Middle frontal gyrus (tissue), 1 donor: ENCODE results near the gene IL20RB.

ENCODE experiments used
- DNase-seq: peaks from one replicate; pipeline ENCODE4 v3.0.0-alpha.2; 2015; ENCODE audit warnings: low spot score; ENCODE audit errors: extremely low spot score

The IL20RB gene

GRCh38 chr3:137032465-137033120 lies 74.8 kb downstream of the IL20RB start:
- DNase-seq = peak; percentile 64

GRCh38 chr3:137035631-137036030 lies 77.8 kb downstream of the IL20RB start:
- no peak for DNase-seq

- no peak for DNase-seq
These were observed 81.8 kb downstream of the IL20RB start for GRCh38 chr3:137039570-137039969.

- DNase-seq = no peak
These were observed 83.5 kb downstream of the IL20RB start for GRCh38 chr3:137041251-137041650.

GRCh38 chr3:137041686-137042085 lies 83.9 kb downstream of the IL20RB start:
- no peak for DNase-seq

- no peak for DNase-seq
These were observed 89.0 kb downstream of the IL20RB start for GRCh38 chr3:137046747-137047146.

GRCh38 chr3:137047240-137047639 lies 89.5 kb downstream of the IL20RB start:
- no peak for DNase-seq

- DNase-seq = no peak
These were observed 92.5 kb downstream of the IL20RB start for GRCh38 chr3:137050281-137050680.

- DNase-seq = no peak
These were observed 94.5 kb downstream of the IL20RB start for GRCh38 chr3:137052298-137052697.
